ENCODE data around the gene TRIM44. TPM values are rescaled to one million over a fixed set of nuclear protein-coding genes. Genes with fewer than 3 reads are reported as not detected.

TRIM44 gene
- polyA plus RNA-seq, 2 of the 4 experiments (the other 2 are of a cell fraction) = 19.3 to 70.4 TPM

DNA sequence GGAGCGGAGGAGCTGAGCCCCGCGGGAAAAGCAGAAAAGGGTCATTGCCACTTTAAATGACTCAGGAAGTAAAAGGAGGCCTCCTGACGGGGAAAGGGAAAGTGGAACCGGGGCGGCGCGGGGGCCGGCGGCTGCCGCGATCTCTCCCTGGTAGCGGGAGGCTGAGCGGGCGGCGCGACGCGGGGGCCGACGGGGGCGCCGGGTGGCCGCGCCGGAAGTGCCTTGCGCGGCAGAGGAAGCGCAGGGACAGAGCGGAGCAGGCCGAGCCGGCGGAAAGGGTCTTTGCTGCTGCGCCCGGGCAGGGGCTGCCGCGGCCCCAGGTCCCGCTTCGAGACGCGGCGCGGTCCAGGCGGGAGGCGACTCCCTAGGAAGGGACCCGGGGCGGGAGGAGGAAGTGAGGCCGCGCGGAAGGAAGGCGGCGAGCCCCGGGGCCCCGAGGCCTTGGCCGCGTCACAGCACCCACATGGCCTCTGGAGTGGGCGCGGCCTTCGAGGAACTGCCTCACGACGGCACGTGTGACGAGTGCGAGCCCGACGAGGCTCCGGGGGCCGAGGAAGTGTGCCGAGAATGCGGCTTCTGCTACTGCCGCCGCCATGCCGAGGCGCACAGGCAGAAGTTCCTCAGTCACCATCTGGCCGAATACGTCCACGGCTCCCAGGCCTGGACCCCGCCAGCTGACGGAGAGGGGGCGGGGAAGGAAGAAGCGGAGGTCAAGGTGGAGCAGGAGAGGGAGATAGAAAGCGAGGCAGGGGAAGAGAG is at the start of gene TRIM44 (continued):
- TF ChIP-seq RNF2 (IDR thresholded peaks at IDR 0.05; ENCODE audit: borderline replicate concordance, low read depth) (peak; percentile 98), MAZ (IDR thresholded peaks at IDR 0.05; ENCODE audit: borderline replicate concordance, low read depth, low read length) (no peak), ZNF302 (CRISPR knock-in tag; IDR thresholded peaks at IDR 0.05) (peak; percentile 56; the same call in 1 of the 2 replicates), CBX8 (IDR thresholded peaks at IDR 0.05) (no peak), RFX5 (IDR thresholded peaks at IDR 0.05) (no peak), HOXB5 (CRISPR knock-in tag; IDR thresholded peaks at IDR 0.05) (peak; percentile 95), ZSCAN20 (CRISPR knock-in tag; IDR thresholded peaks at IDR 0.05) (no peak), ESRRA (IDR thresholded peaks at IDR 0.05; ENCODE audit: borderline replicate concordance, low read length) (no peak), FOSL2 (IDR thresholded peaks at IDR 0.05) (no peak), FOSL2 (CRISPR knock-in tag; IDR thresholded peaks at IDR 0.05) (peak; percentile 21; the same call in 1 of the 2 replicates), FOSB (CRISPR knock-in tag; IDR thresholded peaks at IDR 0.05) (peak; percentile 55; the same call in 1 of the 2 replicates), RAD21 (conservative IDR thresholded peaks at IDR 0.05 in 1 of 2, IDR thresholded peaks at IDR 0.05 in 1 of 2) (peak in 1 of 2 experiments; percentile 4; a peak in 2 of 5 replicates), NFE2L2 (conservative IDR thresholded peaks at IDR 0.05; ENCODE audit: low read length) (no peak), HDAC2 (IDR thresholded peaks at IDR 0.05) (peak; percentile 97), ZFP36 (IDR thresholded peaks at IDR 0.05; ENCODE audit: borderline replicate concordance, partially characterized antibody) (no peak), POLR2AphosphoS2 (conservative IDR thresholded peaks at IDR 0.05; ENCODE audit: low read length) (no peak), ZC3H11A (IDR thresholded peaks at IDR 0.05) (no peak), RARB (CRISPR knock-in tag; IDR thresholded peaks at IDR 0.05) (no peak), KDM5A (IDR thresholded peaks at IDR 0.05) (no peak), CEBPB (IDR thresholded peaks at IDR 0.05) (no peak), EHF (CRISPR knock-in tag; IDR thresholded peaks at IDR 0.05) (peak; percentile 76; the same call in 1 of the 2 replicates), SMC3 (IDR thresholded peaks at IDR 0.05) (no peak), BHLHE40 (IDR thresholded peaks at IDR 0.05; ENCODE audit: low read depth, low read length) (0 out of 2 replicates have a peak, but pooled peaks have one; percentile 36), JUNB (IDR thresholded peaks at IDR 0.05) (no peak), NR3C1 (IDR thresholded peaks at IDR 0.05) (no peak)
- TF ChIP-seq, protein P1, sequence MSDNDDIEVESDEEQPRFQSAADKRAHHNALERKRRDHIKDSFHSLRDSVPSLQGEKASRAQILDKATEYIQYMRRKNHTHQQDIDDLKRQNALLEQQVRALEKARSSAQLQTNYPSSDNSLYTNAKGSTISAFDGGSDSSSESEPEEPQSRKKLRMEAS (IDR thresholded peaks at IDR 0.05) = peak; percentile 100
- TF ChIP-seq, protein P2, sequence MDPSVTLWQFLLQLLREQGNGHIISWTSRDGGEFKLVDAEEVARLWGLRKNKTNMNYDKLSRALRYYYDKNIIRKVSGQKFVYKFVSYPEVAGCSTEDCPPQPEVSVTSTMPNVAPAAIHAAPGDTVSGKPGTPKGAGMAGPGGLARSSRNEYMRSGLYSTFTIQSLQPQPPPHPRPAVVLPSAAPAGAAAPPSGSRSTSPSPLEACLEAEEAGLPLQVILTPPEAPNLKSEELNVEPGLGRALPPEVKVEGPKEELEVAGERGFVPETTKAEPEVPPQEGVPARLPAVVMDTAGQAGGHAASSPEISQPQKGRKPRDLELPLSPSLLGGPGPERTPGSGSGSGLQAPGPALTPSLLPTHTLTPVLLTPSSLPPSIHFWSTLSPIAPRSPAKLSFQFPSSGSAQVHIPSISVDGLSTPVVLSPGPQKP (IDR thresholded peaks at IDR 0.05; ENCODE audit: low read depth, low read length) = no peak
- TF ChIP-seq, protein P3, sequence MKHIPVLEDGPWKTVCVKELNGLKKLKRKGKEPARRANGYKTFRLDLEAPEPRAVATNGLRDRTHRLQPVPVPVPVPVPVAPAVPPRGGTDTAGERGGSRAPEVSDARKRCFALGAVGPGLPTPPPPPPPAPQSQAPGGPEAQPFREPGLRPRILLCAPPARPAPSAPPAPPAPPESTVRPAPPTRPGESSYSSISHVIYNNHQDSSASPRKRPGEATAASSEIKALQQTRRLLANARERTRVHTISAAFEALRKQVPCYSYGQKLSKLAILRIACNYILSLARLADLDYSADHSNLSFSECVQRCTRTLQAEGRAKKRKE (CRISPR knock-in tag; IDR thresholded peaks at IDR 0.05; ENCODE audit: low read depth) = peak; percentile 84
- TF ChIP-seq, protein P4, sequence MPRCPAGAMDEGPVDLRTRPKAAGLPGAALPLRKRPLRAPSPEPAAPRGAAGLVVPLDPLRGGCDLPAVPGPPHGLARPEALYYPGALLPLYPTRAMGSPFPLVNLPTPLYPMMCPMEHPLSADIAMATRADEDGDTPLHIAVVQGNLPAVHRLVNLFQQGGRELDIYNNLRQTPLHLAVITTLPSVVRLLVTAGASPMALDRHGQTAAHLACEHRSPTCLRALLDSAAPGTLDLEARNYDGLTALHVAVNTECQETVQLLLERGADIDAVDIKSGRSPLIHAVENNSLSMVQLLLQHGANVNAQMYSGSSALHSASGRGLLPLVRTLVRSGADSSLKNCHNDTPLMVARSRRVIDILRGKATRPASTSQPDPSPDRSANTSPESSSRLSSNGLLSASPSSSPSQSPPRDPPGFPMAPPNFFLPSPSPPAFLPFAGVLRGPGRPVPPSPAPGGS (IDR thresholded peaks at IDR 0.05) = no peak; the same call in 2 of the 3 replicates

Data from A549 (cell line).